CD4-positive, alpha-beta T cell treated with Interleukin-6 at 100 ng/mL for 8 hours (primary cell): ENCODE results near the gene ZBED4.
A peak's percentile ranks its signal among the peaks of the same experiment; 100 is the strongest.

ENCODE experiments used
- DNase-seq: peaks from one replicate; pipeline ENCODE4 v3.0.0-alpha.2; 2020; ENCODE audit warnings: mixed read lengths, low spot score

The ZBED4 gene

DNA sequence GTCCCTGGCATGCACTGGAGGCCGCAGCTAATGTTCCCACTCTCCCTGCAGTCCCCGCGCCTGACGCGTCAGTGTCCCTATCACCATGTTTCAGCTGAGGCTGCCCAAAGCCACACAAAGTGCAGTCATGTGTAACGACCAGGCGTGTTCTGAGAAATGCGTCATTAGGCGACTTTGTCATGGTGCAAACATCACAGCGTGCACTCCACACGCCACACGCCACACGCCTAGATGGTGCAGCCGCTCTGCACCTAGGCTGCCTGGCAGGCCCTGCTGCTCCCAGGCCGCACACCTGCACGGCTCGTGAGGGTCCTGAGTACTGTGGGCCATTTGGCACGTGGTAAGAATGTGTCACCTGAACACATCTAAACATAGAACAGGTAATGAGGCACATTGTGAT is 67.2 kb downstream of the ZBED4 start:
- DNase-seq: no peak

DNA sequence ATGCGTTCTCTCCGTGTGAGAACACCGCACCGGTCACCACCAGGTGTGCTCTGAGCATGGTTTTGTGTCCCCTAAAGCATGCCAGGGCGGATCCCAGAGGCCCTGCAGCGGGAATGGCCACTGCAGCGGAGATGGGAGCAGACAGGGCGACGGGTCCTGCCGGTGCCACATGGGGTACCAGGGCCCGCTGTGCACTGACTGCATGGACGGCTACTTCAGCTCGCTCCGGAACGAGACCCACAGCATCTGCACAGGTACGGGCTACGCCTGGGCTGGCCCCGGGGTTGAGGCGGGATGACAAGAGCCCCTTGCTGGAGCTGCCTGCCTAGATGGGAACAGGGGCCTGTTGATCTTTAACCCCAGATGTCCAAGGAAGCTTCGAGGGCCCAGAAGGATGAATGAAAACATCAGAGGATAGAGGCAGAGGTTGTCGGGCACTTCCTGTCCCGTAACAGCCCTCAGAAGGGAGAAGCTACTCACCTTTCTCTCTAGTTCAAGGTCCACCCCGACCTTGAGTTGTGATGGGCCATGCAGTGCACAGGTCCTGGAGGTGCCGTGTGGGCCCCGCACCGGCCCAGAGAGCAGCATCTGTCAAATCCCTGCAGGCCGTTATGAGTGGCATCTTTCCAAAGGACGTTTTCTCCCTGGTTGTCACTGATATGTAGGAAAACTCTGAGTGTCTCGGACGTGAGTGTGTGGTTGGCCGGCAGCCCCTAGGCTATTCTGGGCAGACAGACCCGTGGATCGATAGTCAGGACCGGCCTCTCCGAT is 68.0 kb downstream of the ZBED4 start:
- DNase-seq: no peak

DNA sequence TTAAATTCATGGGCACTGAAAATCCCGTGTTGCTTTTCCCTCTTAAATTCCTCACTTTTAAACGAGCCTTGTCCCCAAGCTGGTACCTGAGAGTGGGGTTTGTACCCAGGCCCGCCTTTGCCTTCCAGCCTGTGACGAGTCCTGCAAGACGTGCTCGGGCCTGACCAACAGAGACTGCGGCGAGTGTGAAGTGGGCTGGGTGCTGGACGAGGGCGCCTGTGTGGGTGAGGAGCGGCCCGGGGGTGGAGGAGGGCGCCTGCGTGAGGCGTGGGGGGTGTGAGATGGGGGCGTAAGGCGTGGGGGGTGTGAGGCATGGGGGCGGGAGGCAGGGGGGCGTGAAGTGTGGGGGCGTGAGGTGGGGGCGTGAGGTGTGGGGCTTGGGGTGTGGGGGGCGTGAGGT is 68.8 kb downstream of the ZBED4 start:
- DNase-seq: no peak

DNA sequence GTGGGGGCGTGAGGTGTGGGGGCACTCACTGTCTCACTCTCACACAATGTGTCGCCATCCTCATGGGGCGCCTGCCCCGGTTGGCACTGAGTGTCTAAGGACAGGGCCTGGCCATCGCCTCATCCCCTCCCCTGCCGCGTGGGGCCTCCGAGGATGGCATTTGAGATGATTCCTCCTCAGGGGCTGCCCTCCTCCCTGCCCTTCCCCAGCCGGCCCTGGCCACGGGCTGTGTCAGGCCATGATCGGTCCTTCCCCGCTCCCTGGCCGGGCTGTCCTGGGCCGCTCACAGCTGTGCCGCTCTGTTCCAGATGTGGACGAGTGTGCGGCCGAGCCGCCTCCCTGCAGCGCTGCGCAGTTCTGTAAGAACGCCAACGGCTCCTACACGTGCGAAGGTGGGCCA is 69.3 kb downstream of the ZBED4 start:
- no peak for DNase-seq

DNA sequence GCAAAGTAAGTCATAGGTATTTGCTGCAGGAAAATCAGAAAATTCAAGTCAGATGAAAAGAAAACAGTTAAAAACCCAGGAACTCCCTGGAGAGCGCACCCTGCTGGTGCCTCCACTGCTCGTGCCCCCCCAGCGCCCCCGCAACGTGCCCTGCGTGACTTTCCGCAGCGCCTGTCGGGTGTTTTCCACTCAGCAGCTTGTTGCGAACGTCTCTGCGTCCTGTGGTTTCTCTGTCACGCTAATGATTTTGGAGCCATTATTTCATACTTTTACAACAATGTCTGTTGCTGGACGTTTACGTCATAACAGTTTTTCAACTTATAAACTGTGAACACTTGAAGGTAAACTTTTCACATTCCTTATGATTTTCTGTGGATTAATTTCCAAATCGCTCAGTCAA is 69.8 kb downstream of the ZBED4 start:
- no peak for DNase-seq

DNA sequence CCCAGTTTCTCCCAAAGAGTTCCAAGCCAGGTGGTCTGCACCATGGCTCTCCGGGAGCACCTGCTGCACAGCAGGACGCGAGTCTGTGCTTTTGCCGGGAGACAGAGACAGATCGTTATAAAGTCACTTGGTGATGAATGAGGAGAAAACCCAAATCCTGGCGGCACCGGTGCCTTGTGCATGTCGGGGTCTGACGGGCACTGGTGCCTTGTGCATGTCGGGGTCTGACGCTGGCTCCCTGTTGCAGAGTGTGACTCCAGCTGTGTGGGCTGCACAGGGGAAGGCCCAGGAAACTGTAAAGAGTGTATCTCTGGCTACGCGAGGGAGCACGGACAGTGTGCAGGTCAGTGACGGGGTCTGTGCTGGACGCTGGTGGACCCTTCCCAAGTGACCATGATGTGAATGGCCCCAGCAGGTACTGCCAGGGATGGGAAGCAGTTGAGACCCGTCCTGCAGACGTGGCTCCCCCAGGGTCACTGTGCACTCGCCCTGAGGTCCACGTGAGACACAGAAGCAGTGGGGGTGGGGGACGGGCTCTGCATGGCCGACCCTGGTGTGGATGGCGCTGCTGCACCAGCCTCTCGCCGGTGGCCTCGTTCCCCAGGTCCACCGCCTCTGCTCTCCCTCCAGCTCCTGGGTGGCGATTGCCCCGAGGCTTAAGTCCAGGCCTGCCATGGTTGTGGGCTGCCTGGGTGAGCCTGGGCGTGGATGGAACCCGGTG is 70.6 kb downstream of the ZBED4 start:
- no peak for DNase-seq

DNA sequence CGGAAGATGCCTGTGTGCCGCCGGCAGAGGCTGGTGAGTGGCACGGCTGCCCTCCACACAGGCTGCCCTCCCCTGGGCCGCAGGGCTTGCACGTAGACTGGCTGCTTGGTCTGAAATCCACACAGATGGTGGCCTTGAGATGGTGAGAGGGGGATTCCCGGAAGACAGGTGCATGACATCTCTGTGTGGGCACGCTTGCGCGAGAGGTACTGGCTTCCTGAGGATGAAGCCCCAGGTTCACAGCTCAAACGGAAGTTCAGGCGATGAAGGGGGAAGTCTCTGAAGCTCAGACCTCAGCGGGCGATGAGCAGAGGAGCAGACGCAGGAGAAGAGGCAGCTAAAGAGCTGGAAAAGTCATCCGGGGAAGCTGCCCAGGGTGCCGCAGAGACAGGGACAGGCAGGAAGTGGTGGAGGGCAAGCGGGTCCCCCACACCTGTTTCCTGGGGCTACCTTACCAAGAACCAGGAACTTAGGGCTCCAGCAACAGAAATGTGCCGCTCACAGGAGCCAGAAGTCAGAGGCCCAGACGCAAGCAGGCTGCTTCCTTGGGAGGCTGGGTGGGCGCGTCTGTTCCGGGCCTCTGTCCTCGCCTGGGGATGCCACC is 72.0 kb downstream of the ZBED4 start:
- peak; percentile 82 for DNase-seq

DNA sequence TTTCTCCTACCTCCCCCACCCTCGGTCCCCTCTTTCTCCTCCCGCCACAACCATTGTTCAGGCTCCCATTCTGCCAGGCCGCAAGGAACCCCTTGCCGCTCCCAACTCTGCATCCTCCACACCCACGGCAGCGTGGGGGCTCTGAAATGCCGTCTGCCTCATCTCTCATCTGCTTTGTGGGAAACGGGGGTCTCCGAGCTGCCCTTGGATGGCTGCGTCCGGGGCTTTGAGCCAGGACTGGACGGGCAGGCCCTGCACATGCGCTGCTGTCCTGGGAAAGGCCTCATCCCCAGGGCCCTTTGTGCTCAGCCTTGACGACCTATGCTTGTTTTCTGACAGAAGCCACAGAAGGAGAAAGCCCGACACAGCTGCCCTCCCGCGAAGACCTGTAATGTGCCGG is 73.3 kb downstream of the ZBED4 start:
- DNase-seq: no peak

DNA sequence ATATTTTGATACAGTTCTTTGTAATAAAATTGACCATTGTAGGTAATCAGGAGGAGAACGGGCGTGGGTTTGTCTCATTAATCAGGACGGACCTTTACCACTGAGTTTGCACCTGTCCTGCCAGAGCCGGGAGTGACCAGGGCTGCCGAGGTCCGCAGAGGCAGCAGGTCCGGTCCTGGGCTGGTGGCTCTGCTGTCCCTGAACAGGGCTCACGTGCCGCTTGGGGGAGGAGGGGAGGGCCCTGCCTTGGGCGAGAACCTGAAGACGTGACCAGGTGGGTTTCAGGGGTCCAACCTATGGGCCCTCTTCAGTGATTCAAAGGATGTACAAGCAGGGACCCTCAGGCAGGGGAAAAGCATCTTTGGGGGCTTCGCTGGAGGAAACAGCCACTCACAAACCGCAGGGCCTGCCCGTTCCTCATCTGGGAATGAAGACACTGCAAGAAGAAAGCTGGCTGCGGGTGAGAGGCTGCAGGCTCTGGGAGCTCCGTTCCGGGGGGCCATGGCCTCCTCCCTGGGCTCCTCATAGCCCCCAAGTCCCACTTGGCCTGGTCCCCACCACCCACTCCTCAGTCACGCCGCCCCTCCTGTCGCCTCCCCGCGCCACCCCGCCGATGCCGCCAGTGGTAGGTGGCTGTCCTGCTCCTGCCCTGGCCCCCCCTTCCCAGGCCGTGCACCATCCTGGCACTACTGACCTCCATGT is 74.0 kb downstream of the ZBED4 start:
- DNase-seq: no peak

DNA sequence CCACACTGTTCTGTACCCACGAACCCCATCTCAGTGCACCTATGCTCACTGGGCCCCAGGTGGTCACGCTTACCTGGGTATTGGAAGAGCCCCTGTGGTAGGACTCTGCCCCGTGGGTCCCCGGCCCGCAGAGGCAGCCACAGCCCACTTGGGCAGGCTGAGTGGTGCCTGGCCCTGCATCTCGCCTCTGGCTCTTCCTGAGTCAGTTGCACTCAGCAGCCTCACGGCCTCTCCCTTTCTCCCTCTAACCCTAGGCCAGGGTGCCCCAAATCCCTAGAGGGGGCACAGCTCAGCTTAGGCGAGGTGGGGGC is 74.5 kb downstream of the ZBED4 start:
- DNase-seq: no peak

DNA sequence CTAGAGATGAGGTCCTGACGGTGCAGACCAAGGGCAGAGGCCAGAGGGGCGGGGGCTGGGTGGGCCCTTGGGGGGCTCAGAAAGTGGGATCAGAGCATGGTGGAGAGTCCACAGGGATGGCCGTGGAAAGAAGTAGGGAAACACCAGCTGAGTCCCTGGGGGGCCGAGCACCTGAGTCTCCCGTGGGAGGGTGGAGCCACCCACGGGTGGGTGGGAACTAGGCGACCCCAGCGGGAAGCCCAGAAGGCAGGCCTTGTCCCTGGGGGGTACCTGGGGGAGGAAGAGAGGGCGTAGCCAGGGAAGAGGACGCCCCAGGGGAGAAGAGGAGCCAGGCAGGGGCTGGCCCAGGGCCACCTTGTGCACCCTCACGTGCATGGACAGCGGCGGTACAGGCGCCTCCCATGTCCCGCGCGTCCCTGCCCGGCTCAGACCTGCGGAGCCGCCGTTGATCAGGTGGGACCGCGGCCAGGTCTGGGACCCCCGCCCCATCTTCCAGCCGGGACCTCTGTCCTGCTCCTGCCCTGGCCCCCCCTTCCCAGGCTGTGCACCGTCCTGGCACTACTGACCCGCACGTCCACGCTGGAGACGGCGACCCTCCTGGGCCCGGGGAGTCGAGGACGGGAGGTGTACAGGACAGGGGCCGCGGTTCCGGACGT is 75.0 kb downstream of the ZBED4 start:
- no peak for DNase-seq

DNA sequence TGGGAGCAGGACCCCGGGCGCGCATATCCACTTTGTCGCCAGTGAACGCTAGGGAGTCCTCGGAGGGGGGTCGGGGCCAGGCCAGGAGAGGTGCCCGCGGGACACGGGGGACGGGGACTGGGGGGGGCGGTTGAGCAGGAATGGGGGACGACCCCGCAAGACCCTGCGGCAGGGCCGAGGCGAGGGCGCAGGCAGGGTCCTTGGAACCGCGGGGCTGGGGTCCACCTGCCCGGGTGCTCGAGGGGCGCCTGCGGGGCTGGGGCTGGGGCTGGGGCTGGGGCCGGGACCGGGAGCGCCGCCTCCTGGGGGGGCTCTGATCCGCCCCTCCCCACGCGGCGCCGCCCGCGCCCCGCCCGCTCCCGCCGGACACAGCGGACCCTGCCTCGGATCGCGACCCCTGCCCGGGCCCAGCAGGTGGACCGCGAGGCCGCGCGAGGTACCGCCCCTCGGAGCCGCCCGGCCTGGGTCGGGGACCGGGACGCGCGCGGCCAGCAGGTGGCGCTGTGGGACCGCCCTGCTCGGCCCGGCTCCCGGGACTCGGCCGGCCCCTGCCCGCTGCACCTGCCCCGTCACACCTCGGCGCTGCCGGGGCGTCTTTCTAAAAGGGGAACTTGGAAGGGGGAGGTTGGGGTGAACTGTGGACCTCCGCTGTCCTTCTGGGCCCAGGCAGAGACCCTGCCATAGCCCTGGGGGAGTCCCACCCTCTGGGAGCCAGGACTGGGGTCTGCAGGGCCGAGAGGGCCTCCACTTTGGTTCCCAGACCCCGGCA is 75.8 kb downstream of the ZBED4 start:
- DNase-seq: peak; percentile 69

DNA sequence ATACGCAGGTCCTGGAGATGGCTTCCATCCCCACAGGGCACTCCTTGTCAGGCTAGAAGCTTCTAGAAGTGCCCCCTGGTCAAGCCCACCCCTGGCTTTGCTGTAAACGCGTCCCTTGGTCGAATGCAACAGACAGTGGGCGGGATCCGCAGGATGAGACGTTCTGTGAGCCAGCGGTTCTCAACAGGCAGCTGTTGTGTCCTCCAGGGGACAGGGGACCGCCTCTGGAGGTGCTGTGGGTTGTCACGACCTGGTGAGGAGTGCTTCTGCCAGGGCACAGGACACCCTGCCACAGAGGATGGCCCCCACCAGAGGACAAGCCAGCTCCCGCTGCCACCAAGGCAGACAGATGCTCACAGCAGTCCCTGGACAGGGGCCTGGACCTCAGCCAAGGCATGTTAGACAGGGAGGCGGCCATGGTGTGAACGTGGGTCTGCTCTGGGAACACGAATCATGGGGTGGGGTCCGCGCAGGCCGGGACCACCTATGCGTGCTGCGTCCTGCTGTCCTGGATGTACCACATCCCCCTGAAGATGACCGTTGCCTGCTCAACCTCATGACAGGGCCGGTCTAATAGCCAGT is 76.4 kb downstream of the ZBED4 start:
- no peak for DNase-seq

DNA sequence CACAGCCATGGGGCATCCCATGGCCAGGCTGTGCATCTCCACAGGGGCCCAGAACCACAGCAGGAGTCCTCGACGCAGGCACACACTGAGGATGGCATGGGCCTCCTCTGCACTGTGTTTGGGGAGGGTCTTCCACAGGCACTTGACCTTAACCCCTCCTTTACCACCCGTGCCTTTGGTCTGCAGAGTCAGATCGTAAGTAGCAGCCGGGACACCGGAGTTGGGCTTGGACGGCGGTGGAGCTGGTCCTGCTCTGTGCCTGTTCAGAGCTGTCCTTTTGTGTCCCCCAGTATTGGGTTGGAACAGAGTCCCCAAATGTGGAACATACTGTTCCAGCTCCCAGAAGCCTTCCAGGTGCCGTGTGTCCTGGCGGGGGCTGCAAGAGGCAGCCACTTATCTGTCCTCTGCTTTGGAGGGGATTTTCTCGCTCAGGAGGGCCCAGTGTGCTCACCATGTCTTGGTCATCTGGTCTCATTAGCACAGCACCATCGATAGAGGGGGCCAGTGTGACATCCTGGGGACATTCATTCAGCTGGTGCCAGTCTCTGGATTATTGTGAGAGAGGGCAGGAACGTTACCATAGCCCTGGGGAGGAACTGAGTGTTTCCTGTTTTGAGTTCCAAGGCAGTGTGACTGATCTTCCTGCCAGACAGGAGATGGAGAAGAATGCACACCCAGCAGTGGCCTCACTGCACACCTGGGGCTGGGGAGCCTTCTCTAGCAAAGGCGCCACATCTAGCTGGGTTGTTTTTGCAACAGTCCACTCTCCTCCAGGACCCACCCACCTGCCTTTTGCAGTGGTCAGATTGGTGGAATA is 77.2 kb downstream of the ZBED4 start:
- DNase-seq: peak; percentile 72

DNA sequence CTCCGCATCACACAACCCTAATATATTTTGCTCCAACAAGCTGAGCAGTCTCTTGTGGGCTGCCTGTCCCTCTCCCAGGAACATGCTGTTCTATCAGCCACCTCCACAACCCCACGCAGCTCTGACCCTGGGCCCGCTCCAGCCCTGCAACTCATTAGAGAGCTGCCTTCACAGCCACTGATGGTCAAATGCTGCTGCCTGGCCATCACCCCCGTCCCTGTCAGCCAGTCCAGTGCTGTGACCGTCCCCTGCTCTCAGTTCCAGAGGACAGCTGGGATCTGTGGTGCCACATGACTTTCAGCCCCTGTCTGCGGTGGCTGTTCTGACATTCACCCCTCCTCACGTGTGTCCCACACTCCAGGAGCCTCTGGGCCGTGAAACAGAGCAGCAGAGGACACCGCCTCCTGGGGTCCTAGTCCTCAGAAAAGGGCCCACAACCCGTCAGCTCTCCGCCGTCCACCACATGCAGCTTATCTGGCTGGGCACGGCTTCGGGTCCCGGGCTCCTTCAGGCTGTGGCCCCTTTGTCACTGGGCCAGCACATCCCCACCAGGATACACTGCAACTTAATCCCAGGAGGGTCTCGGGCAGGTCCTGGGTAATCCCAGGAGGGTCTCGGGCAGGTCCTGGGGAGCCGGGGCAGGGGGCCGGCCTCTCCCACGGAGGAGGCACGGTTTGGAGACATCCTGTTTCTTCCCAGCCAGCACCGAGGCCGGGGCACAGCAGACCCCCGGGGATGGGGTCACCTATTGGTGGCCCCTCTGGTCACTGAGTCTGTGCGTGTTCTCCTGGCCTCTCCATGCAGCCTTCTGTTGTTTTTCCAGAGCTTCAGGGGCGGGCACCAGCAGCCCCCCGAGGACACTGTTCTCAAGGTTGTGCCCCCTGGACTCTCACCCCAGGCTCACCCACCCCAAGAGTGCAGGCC is 79.9 kb downstream of the ZBED4 start:
- no peak for DNase-seq

DNA sequence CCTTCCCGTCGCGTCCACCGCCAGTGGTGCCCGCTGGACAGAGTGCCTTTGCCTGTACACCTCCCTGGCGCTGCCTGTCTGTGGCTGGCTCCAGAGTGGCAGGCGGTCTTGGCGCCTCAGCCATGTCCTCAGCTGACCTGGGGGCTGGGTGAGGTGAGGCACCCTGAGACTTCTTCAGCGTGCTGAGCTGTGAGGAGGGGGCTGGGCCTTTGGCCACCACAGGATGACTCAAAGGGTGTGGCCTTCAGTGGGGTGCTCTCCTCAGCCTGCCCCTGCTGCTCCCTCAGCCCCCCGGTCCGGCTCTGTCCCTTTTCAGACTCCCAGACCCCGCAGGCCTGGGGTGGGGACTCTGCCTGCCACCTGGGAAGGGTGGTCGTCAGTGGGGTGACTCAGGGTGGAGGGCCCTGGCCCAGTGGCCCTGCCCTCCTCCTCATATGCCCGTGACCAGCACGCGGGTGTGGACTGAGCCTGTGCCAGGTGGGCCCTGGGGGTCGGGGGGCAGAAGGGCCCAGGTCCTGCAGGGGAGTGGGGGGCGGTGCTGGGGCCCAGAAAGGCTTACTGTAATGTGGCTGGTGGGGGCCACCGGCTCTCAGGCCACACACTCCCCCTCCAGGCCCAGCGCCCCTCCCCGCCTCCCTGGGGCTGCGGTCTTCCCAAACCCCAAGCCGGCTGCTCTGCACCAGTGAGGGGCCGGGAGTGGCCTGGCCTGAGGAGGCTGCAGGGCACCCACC is 80.7 kb downstream of the ZBED4 start:
- DNase-seq: no peak

DNA sequence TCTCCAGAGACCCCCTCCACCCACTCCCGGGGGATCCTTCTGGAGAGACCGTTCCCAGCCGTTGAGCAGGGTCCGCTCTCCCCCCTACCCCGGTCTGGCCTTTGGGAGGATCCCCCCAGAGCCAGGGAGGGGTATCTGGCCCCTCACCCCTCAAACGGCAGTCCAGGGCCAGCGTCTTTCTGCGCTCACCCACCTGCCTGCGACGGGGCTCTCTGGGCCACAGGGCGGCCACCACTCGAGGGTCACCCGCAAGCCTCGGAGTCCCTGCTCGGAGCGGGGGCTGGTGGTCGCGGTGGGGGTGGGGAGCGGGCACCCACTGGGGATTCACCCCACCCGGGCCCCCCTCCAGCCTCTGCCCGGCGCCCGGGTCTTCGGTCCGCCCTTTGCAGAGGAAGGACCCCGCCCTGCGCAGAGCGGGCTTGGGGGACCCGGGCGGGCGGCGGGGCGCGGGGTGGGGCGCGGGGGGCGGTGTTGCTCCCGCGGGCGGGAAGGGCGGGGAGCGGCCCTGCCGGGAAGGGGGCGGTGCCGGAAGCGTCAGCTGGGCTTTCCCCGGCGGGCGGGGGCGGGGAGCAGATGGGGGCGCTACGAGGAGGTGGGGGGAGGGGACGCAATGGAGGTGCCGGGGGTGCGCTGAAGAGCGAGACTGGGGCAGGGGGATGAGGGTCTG is 81.4 kb downstream of the ZBED4 start:
- DNase-seq: peak; percentile 93

DNA sequence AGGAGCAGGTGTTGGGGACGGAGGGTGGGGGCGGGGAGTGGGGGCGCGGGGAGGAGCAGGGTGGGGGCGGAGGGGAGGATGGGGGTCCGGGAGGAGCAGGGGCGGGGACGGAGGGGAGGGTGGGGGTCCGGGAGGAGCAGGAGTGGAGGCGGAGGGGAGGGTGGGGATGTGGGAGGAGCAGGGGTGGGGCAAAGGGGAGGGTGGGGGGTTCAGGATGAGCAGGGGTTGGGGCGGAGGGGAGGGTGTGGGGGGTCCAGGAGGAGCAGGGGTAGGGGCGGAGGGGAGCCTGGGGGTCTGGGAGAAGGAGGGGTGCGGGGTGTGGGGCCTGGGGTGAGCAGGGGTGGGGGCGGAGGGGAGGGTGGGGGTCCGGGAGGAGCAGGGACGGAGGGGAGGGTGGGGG is 81.9 kb downstream of the ZBED4 start:
- DNase-seq: peak; percentile 81
